ENCODE data around the gene MORN1. TPM values are rescaled to one million over a fixed set of nuclear protein-coding genes. Genes with fewer than 3 reads are reported as not detected.

Gene MORN1
- polyA plus RNA-seq, 1 of the 3 experiments (the other 2 are of a cell fraction), result 16.3 TPM

GRCh38 chr1:2294033-2294724 lies 97.2 kb downstream of the MORN1 start:
- Histone ChIP-seq H3K9me2 (no peaks in the 10 kb centered on the region), H3K36me3 (replicated peaks in 1 of 2; ENCODE audit: control insufficient read depth in 1 of 2, insufficient read depth in 2 of 2, low read length in 1 of 2) (no peaks in the 10 kb centered on the region), H4K20me1 (ENCODE audit: insufficient read depth) (peaks cover 96% of the 10 kb centered on the region), H2AFZ (ENCODE audit: low read depth) (no peak overlapping the region), H3K4me2 (no peak overlapping the region), H3K79me2 (ENCODE audit: insufficient read depth) (peaks cover 97% of the 10 kb centered on the region), H3K9me3 (no peaks in the 10 kb centered on the region), H3K4me1 (ENCODE audit: control insufficient read depth in 1 of 2, insufficient read depth in 2 of 2, low read depth in 1 of 2, low read length in 1 of 2) (peaks cover 0 to 50% of the 10 kb centered on the region in 2 experiments; a peak in 2 of 4 replicates), H3K9ac (no peak overlapping the region), H3K27ac (ENCODE audit: low read depth in 2 of 2, low read length in 1 of 2) (no peak overlapping the region; a peak in 1 of 4 replicates), H3F3A (replicated peaks; ENCODE audit: insufficient read depth) (no peaks in the 10 kb centered on the region), H3K27me3 (ENCODE audit: insufficient read depth) (no peaks in the 10 kb centered on the region), H3K4me3 (ENCODE audit: low read depth in 2 of 2, low read length in 1 of 2) (no peak overlapping the region)
- no peak for DNase-seq
- 93% methylated on average over 13 of the region's 23 CpGs for WGBS (ENCODE audit: low lambda C conversion rate)
- TF ChIP-seq SIN3A (IDR thresholded peaks at IDR 0.05; ENCODE audit: borderline replicate concordance, low read depth, low read length), result no peak
- ChIA-PET POLR2A (no interaction called here), CTCF (no interaction called here)

GRCh38 chr1:2292725-2293450 lies 98.5 kb downstream of the MORN1 start:
- no peak for TF ChIP-seq REST (IDR thresholded peaks at IDR 0.05; ENCODE audit: low read depth, low read length)
- TF ChIP-seq RAD21 (IDR thresholded peaks at IDR 0.05; ENCODE audit: low read length), result no peak
- no peak for TF ChIP-seq RFX5 (IDR thresholded peaks at IDR 0.05; ENCODE audit: low read length)
- TF ChIP-seq TEAD4 (IDR thresholded peaks at IDR 0.05; ENCODE audit: borderline replicate concordance, insufficient read depth), result no peak
- no peak for TF ChIP-seq MXI1 (IDR thresholded peaks at IDR 0.05; ENCODE audit: low read depth, low read length)
- no peak for TF ChIP-seq FOXM1 (IDR thresholded peaks at IDR 0.05; ENCODE audit: low read depth)
- no peak for TF ChIP-seq PBX3 (IDR thresholded peaks at IDR 0.05)
- no peak for TF ChIP-seq MAX (IDR thresholded peaks at IDR 0.05; ENCODE audit: low read depth)
- TF ChIP-seq EP300 (IDR thresholded peaks at IDR 0.05; ENCODE audit: borderline replicate concordance in 1 of 2, low read depth in 1 of 2, low read length in 1 of 2), result no peak
- no peak overlapping the region for H3K4me3 ChIP-seq (ENCODE audit: low read depth in 2 of 2, low read length in 1 of 2)
- H3K27ac ChIP-seq (ENCODE audit: low read depth in 2 of 2, low read length in 1 of 2), result peak overlapping the region in 1 of 2 experiments; percentile 16; a peak in 1 of 4 replicates
- no peak overlapping the region for H2AFZ ChIP-seq (ENCODE audit: low read depth)
- no peak overlapping the region for H3K9ac ChIP-seq
- ChIA-PET CTCF (no interaction called here), POLR2A (no interaction called here)
- no peaks in the 10 kb centered on the region for H3K9me2 ChIP-seq
- H4K20me1 ChIP-seq (ENCODE audit: insufficient read depth), result peaks cover 96% of the 10 kb centered on the region
- peaks cover 97% of the 10 kb centered on the region for H3K79me2 ChIP-seq (ENCODE audit: insufficient read depth)
- H3K9me3 ChIP-seq, result no peaks in the 10 kb centered on the region
- no peaks in the 10 kb centered on the region for H3F3A ChIP-seq (replicated peaks; ENCODE audit: insufficient read depth)
- peaks cover 0 to 47% of the 10 kb centered on the region in 2 experiments; a peak in 2 of 4 replicates for H3K4me1 ChIP-seq (ENCODE audit: control insufficient read depth in 1 of 2, insufficient read depth in 2 of 2, low read depth in 1 of 2, low read length in 1 of 2)
- no peak for DNase-seq
- 94% methylated on average over 16 of the region's 30 CpGs for WGBS (ENCODE audit: low lambda C conversion rate)
- no peak overlapping the region for H3K4me2 ChIP-seq
- H3K36me3 ChIP-seq (replicated peaks in 1 of 2; ENCODE audit: control insufficient read depth in 1 of 2, insufficient read depth in 2 of 2, low read length in 1 of 2), result no peaks in the 10 kb centered on the region
- H3K27me3 ChIP-seq (ENCODE audit: insufficient read depth), result no peaks in the 10 kb centered on the region

Measured in SK-N-SH (cell line).